Measurements from ENCODE around the gene WNT11. TPM values are rescaled to one million over a fixed set of nuclear protein-coding genes. Genes with fewer than 3 reads are reported as not detected.

Gene WNT11
- total RNA-seq, 3 donors from 2014 or later (not counting 1 experiment from before 2014, with no cell fraction given): 0.47 to 1.3 (median 0.80) TPM

GRCh38 chr11:76140912-76141574 lies 65.3 kb downstream of the WNT11 start:
- WGBS (ENCODE audit: insufficient coverage): 97% methylated on average over 22 of the region's 22 CpGs

GRCh38 chr11:76139314-76139713 lies 67.0 kb downstream of the WNT11 start:
- 93% methylated on average over 2 of the region's 2 CpGs for WGBS (ENCODE audit: insufficient coverage)
- Histone ChIP-seq H3K4me3 (ENCODE audit: low read length) (no peak overlapping the region), H3K4me1 (ENCODE audit: control insufficient read depth, insufficient read depth, low read length) (peaks cover 4% of the 10 kb centered on the region), H3K27ac (ENCODE audit: low read length) (no peak overlapping the region), H3K36me3 (ENCODE audit: control insufficient read depth, insufficient read depth, low read length) (peaks cover 20% of the 10 kb centered on the region), H3K27me3 (ENCODE audit: control insufficient read depth, insufficient read depth, low read length) (no peaks in the 10 kb centered on the region), H3K9me3 (ENCODE audit: control insufficient read depth, insufficient read depth, low read length) (no peaks in the 10 kb centered on the region)
- intact Hi-C loops (cut with micrococcal nuclease): no loop called here
- Mint-ChIP-seq H3K27ac (peak overlapping the region in 1 of 2 donors; percentile 42), H3K27me3 (ENCODE audit: low read depth in 2 of 2) (no peaks in the 10 kb centered on the region), H3K4me1 (peaks cover 0 to 10% of the 10 kb centered on the region in 2 donors), H3K36me3 (no peaks in the 10 kb centered on the region), H3K9me3 (no peaks in the 10 kb centered on the region), H3K4me3 (no peak overlapping the region)
- ATAC-seq: no peak
- DNase-seq: no peak
- no peak for TF ChIP-seq CTCF (IDR thresholded peaks at IDR 0.05)

More at GRCh38 chr11:76140912-76141574, 65.3 kb downstream of the WNT11 start:
- Histone ChIP-seq H3K9me3 (ENCODE audit: control insufficient read depth, insufficient read depth, low read length) (no peaks in the 10 kb centered on the region), H3K36me3 (ENCODE audit: control insufficient read depth, insufficient read depth, low read length) (peaks cover 20% of the 10 kb centered on the region), H3K27ac (ENCODE audit: low read length) (no peak overlapping the region), H3K4me3 (ENCODE audit: low read length) (no peak overlapping the region), H3K27me3 (ENCODE audit: control insufficient read depth, insufficient read depth, low read length) (no peaks in the 10 kb centered on the region), H3K4me1 (ENCODE audit: control insufficient read depth, insufficient read depth, low read length) (peaks cover 4% of the 10 kb centered on the region)
- intact Hi-C loops (cut with micrococcal nuclease): no loop called here
- H3K27ac Mint-ChIP-seq: no peak overlapping the region
- peaks cover 0 to 10% of the 10 kb centered on the region in 2 donors for H3K4me1 Mint-ChIP-seq
- ATAC-seq (no peak), DNase-seq (no peak)
- no peaks in the 10 kb centered on the region for H3K36me3 Mint-ChIP-seq
- no peaks in the 10 kb centered on the region for H3K9me3 Mint-ChIP-seq
- no peak overlapping the region for H3K4me3 Mint-ChIP-seq
- H3K27me3 Mint-ChIP-seq (ENCODE audit: low read depth in 2 of 2): no peaks in the 10 kb centered on the region
- TF ChIP-seq CTCF (IDR thresholded peaks at IDR 0.05): no peak

Other genes starting within 250 kb of the WNT11 start
- 10 to 100 TPM; 56.0 to 66.1 (median 64.3) TPM for gene THAP12, start 174.6 kb upstream of the WNT11 start, total RNA-seq
- gene GVQW3, start 174.8 kb upstream of the WNT11 start, total RNA-seq: 1 to 10 TPM; 3.2 to 5.6 (median 4.0) TPM
- 10 to 100 TPM; 36.0 to 43.8 (median 39.4) TPM for gene EMSY, start 238.5 kb upstream of the WNT11 start, total RNA-seq

Data from natural killer cell (primary cell).